Measurements from ENCODE around the gene ADAM12.

DNA sequence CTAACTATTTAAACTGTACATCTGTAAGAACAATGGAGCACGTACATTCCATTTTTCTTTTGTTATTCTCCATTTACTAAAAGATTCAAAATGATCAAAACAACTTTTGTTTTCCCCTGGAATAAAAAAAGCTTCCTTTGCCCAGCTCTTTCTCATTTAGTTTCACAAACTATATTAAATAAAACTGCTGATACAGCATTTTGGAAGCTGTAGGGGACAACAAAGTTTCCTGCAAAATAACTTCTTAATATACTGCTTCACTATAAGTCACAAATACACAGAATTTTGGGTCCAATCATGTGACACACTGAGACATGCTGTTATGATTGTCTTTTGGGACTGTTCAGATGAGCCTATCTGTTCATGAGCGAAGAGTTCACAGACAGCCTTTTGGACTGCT, 222.4 kb downstream of the ADAM12 start:
- TF ChIP-seq POLR2AphosphoS5 (IDR thresholded peaks at IDR 0.05; ENCODE audit: low read depth, low read length) (no peak), TAF1 (IDR thresholded peaks at IDR 0.05; ENCODE audit: low read depth, low read length) (no peak), POLR2A (IDR thresholded peaks at IDR 0.05; ENCODE audit: low read depth, low read length) (no peak), PAX5 (IDR thresholded peaks at IDR 0.05; ENCODE audit: insufficient read depth, low read length, severe bottlenecking) (no peak), SPI1 (IDR thresholded peaks at IDR 0.05; ENCODE audit: low read depth, low read length) (no peak)

All from GM12891 (cell line).